Endothelial cell of umbilical vein (primary cell): ENCODE results near the gene ATP10B. TPM values are rescaled to one million over a fixed set of nuclear protein-coding genes. Genes with fewer than 3 reads are reported as not detected.

ENCODE experiments used
- BruUV-seq: library from RNA; stranded (reverse); fragments of 400-500 nt; replicated peaks from 2 replicates; lab custom pipeline; 2021; lab: Mats Ljungman, UMichigan
- CTCF ChIA-PET: fragments of 300-600, 350-600 bp; sonication (Branson Sonifier 250); formaldehyde crosslinking; loops from one replicate; lab custom pipeline; 2021; ENCODE audit warnings: antibody characterized with exemption, inconsistent platforms; lab: Charles Lee
- POLR2A ChIA-PET: fragments of 300-600, 350-600 bp; sonication (Branson Sonifier 250); formaldehyde crosslinking; loops from one replicate; lab custom pipeline; 2021; ENCODE audit warnings: antibody characterized with exemption, inconsistent platforms; lab: Charles Lee
- DNase-seq: peaks from one replicate; pipeline ENCODE4 v3.0.0-alpha.2; 2011; ENCODE audit warnings: low read depth, low spot score
- FAIRE-seq: peaks from 2 replicates; lab custom pipeline; 2011; peaks lifted over from hg19 to GRCh38; lab: Jason Lieb, UNC
- H2AFZ ChIP-seq: 2 replicates; pipeline ENCODE4 v1.6.0; 2012; ENCODE audit warnings: low read depth, low read length, control low read depth, inconsistent platforms
- H3K27ac ChIP-seq: 2 replicates; pipeline ENCODE4 v1.5.1; 2011; ENCODE audit warnings: low read depth, mild to moderate bottlenecking, control low read depth, low read length, moderate library complexity; ENCODE audit not compliant: insufficient read depth
- H3K27me3 ChIP-seq, 2 experiments: 2 replicates each; pipeline versions ENCODE4 v1.6.0 to v1.6.1; 2011; ENCODE audit warnings: low read length in 2 of 2, mixed read lengths in 1 of 2; ENCODE audit not compliant: control insufficient read depth in 2 of 2, insufficient read depth in 2 of 2
- H3K36me3 ChIP-seq, 2 experiments: 2 replicates in 1 of 2; 3 replicates in 1 of 2; pipeline ENCODE4 v1.5.1; 2011; ENCODE audit warnings: low read length in 2 of 2, mild to moderate bottlenecking in 1 of 2, moderate library complexity in 1 of 2; ENCODE audit not compliant: control insufficient read depth in 2 of 2, insufficient read depth in 2 of 2; ENCODE audit errors: extremely low read depth in 1 of 2
- H3K4me1 ChIP-seq: 3 replicates; pipeline ENCODE4 v1.5.1; 2011; ENCODE audit warnings: mild to moderate bottlenecking, low read length; ENCODE audit not compliant: control insufficient read depth, insufficient read depth; ENCODE audit errors: extremely low read depth
- H3K4me2 ChIP-seq: 2 replicates; pipeline ENCODE4 v1.6.1; 2011; ENCODE audit warnings: low read length, control low read depth, mixed read lengths; ENCODE audit not compliant: insufficient read depth
- H3K4me3 ChIP-seq, 3 experiments: fragments of 200-600 bp in 1 of 3; sonication (generic), shearing (Covaris generic) in 1 of 3; replicated peaks in 1 of 3; 2 replicates each; pipeline ENCODE4 v1.5.1; 2011 to 2016; ENCODE audit warnings: control low read depth in 3 of 3, low read length in 3 of 3, mild to moderate bottlenecking in 2 of 3, inconsistent platforms in 1 of 3, low read depth in 1 of 3, moderate library complexity in 1 of 3; ENCODE audit not compliant: insufficient read depth in 1 of 3
- H3K79me2 ChIP-seq: 2 replicates; pipeline ENCODE4 v1.6.0; 2012; ENCODE audit warnings: low read length, inconsistent platforms; ENCODE audit not compliant: control insufficient read depth, insufficient read depth
- H3K9ac ChIP-seq: replicated peaks from 2 replicates; pipeline ENCODE3; 2011; ENCODE audit warnings: low read length, control low read depth; ENCODE audit not compliant: insufficient read depth; ENCODE audit errors: extremely low read depth
- H3K9me1 ChIP-seq: replicated peaks from 3 replicates; pipeline ENCODE4 v1.6.0; 2011; ENCODE audit warnings: mild to moderate bottlenecking, low read length; ENCODE audit not compliant: control insufficient read depth, insufficient read depth; ENCODE audit errors: extremely low read depth
- H3K9me3 ChIP-seq: replicated peaks from 2 replicates; pipeline ENCODE4 v1.5.1; 2012; ENCODE audit warnings: low read length, inconsistent platforms; ENCODE audit not compliant: control insufficient read depth, insufficient read depth
- H4K20me1 ChIP-seq: replicated peaks from 2 replicates; pipeline ENCODE3; 2011; ENCODE audit warnings: mild to moderate bottlenecking, low read length; ENCODE audit not compliant: control insufficient read depth, insufficient read depth; ENCODE audit errors: extremely low read depth
- CTCF ChIP-seq, 2 donors: IDR thresholded peaks; 1 replicate in 1 of 2; 2 replicates in 1 of 2; pipeline ENCODE4 v1.5.1; 2011; ENCODE audit warnings: low read length in 2 of 2, mild to moderate bottlenecking in 2 of 2, moderate library complexity in 2 of 2, control low read depth in 1 of 2, inconsistent platforms in 1 of 2, low read depth in 1 of 2; ENCODE audit not compliant: insufficient read depth in 1 of 2; ENCODE audit errors: extremely low read depth in 1 of 2
- EZH2 ChIP-seq: IDR thresholded peaks from 2 replicates; pipeline ENCODE4 v1.6.1; 2012; ENCODE audit warnings: borderline replicate concordance, low read depth, mild to moderate bottlenecking, moderate library complexity, low read length, inconsistent platforms; ENCODE audit not compliant: severe bottlenecking
- FOS ChIP-seq: IDR thresholded peaks from 2 replicates; pipeline ENCODE4 v1.6.1; 2011; ENCODE audit warnings: mild to moderate bottlenecking, low read length, moderate library complexity, borderline replicate concordance; ENCODE audit not compliant: insufficient read depth
- GATA2 ChIP-seq: IDR thresholded peaks from 2 replicates; pipeline ENCODE4 v1.7.0; 2011; ENCODE audit warnings: low read depth, mild to moderate bottlenecking, moderate library complexity, mixed read lengths, low read length; ENCODE audit not compliant: insufficient read length, insufficient read depth
- JUN ChIP-seq: IDR thresholded peaks from 2 replicates; pipeline ENCODE4 v1.6.1; 2011; ENCODE audit warnings: borderline replicate concordance, low read depth; ENCODE audit not compliant: insufficient read length, insufficient read depth
- MYC ChIP-seq: IDR thresholded peaks from one replicate; pipeline ENCODE4 v1.6.1; 2011; ENCODE audit warnings: mild to moderate bottlenecking, low read depth, low read length
- POLR2A ChIP-seq: IDR thresholded peaks from 2 replicates; pipeline ENCODE4 v1.6.1; 2012; ENCODE audit warnings: low read depth, mild to moderate bottlenecking, control low read depth, low read length
- POLR2AphosphoS5 ChIP-seq: IDR thresholded peaks from 2 replicates; pipeline ENCODE4 v1.6.1; 2012; ENCODE audit warnings: low read depth, mild to moderate bottlenecking, control low read depth, low read length, moderate library complexity; ENCODE audit not compliant: insufficient read depth
- dilution Hi-C: fragments of 300-500 bp; cut with MboI; formaldehyde crosslinking; loops from one replicate; pipeline ENCODE4 v1.15.0; 2019; ENCODE audit warnings: low sequenced_read_pairs; ENCODE audit not compliant: extremely low pct_ligation_motif_present
- intact Hi-C: fragments of 100-400 bp; cut with micrococcal nuclease; formaldehyde crosslinking; loops from one replicate; pipeline ENCODE4 v1.10.0; 2022
- polyA plus RNA-seq, 4 experiments: library from polyadenylated mRNA; depleted of rRNA in 3 of 4; stranded (reverse) in 3 of 4; unstranded in 1 of 4; fragments of >200 nt; gene quantifications; 2 replicates each; pipeline versions ENCODE4 v1.2.1 to v1.2.3, GENCODE V29; 2011 to 2012; ENCODE audit warnings: missing spikeins in 1 of 4
- total RNA-seq: library from RNA; stranded (reverse); gene quantifications from 2 replicates; pipeline ENCODE4 v1.2.3, GENCODE V29; 2021
- TF ChIP-seq, protein P1 (sequence below): IDR thresholded peaks from 2 replicates; pipeline ENCODE4 v1.6.1; 2011; ENCODE audit not compliant: insufficient read depth, insufficient read length

The ATP10B gene
- total and polyA plus RNA-seq, 2 donors (not counting 3 experiments of a cell fraction or from before 2014, with no cell fraction given) = not detected

DNA sequence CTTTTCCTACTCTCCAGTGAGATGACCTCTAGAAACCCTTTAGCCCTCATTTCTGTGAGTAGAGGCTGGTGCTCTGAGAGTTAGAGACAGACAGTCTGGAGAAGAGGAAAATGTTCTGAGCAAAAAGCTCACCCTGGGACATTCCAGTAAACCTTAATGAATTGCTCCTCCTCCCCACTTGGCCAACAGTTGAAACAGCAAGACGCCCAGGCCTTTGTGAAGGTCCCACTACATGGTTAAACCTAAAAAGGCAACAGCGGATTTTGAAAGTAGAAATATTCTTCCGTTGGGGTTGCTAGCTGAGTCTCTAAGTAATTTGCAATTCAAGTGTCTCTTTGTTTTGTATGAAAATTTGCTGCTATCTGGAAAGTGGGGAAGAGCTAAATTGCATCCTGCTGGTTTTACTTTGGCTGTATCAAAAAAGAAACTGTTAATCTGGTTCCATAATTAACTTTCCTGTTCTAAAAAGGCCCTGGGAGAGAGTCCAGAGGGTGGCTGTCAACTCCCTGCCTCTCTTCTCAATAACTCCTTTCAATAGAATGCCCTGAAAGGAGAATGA lies 63.8 kb downstream of the ATP10B start:
- no peaks in the 10 kb centered on the region for H3K9me1 ChIP-seq
- H2AFZ ChIP-seq = no peak overlapping the region
- no peak overlapping the region for H3K4me2 ChIP-seq
- no peak overlapping the region for H3K9ac ChIP-seq
- peaks cover 2% of the 10 kb centered on the region for H3K9me3 ChIP-seq
- no TSS peak for BruUV-seq
- H4K20me1 ChIP-seq = no peaks in the 10 kb centered on the region
- FAIRE-seq (no peak), DNase-seq (no peak)
- ChIA-PET POLR2A (no interaction called here), CTCF (no interaction called here)
- H3K27me3 ChIP-seq = no peaks in the 10 kb centered on the region
- dilution Hi-C loops (no loop called here), intact Hi-C loops (no loop called here)
- no peaks in the 10 kb centered on the region for H3K36me3 ChIP-seq
- H3K79me2 ChIP-seq = no peaks in the 10 kb centered on the region
- no peak overlapping the region for H3K4me3 ChIP-seq
- H3K27ac ChIP-seq = no peak overlapping the region
- no peak for TF ChIP-seq MYC
- no peak for TF ChIP-seq GATA2
- TF ChIP-seq EZH2 = no peak
- TF ChIP-seq JUN = no peak
- TF ChIP-seq CTCF (IDR thresholded peaks at IDR 0.05; ENCODE audit: extremely low read depth in 1 of 2, insufficient read depth in 1 of 2, low read depth in 1 of 2, low read length in 2 of 2) = no peak
- no peak for TF ChIP-seq FOS
- no peak for TF ChIP-seq POLR2A
- TF ChIP-seq POLR2AphosphoS5 = no peak
- TF ChIP-seq, protein P1, sequence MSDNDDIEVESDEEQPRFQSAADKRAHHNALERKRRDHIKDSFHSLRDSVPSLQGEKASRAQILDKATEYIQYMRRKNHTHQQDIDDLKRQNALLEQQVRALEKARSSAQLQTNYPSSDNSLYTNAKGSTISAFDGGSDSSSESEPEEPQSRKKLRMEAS = no peak
- no peaks in the 10 kb centered on the region for H3K4me1 ChIP-seq
